Loucy (cell line): ENCODE measurements around the gene CASP14.

Experiments
- CTCF ChIP-seq: fragments of 200-600 bp; sonication (generic); conservative IDR thresholded peaks from 2 replicates; pipeline ENCODE4 v1.5.1; 2014; ENCODE audit warnings: mild to moderate bottlenecking, antibody characterized with exemption, low read length
- EZH2phosphoT487 ChIP-seq: fragments of 200-600 bp; IDR thresholded peaks from 2 replicates; pipeline ENCODE4 v1.6.1; 2018; ENCODE audit warnings: antibody characterized with exemption, mild to moderate bottlenecking, moderate library complexity, borderline replicate concordance

GRCh38 chr19:15010501-15011300 lies 38.6 kb upstream of the CASP14 start:
- TF ChIP-seq CTCF (no peak), EZH2phosphoT487 (no peak)
